ENCODE results near the gene TCF4.

TCF4 gene

GRCh38 chr18:55351980-55352714 lies 235.8 kb downstream of the TCF4 start:
- DNase-seq (ENCODE audit: low spot score) = no peak
- no peak for TF ChIP-seq CTCF (IDR thresholded peaks at IDR 0.05; ENCODE audit: extremely low read depth, insufficient read depth, missing control alignments)
- in situ Hi-C loops (cut with MboI; ENCODE audit: low pct_unique_long_range_greater_than_20kb, low sequenced_read_pairs, unreplicated experiment) = no loop called here

- no peak for DNase-seq (ENCODE audit: low spot score)
- in situ Hi-C loops (cut with MboI; ENCODE audit: low pct_unique_long_range_greater_than_20kb, low sequenced_read_pairs, unreplicated experiment) = no loop called here
- TF ChIP-seq CTCF (IDR thresholded peaks at IDR 0.05; ENCODE audit: extremely low read depth, insufficient read depth, missing control alignments) = no peak
Observed at GRCh38 chr18:55351241-55351691, 236.7 kb downstream of the TCF4 start.

DNA sequence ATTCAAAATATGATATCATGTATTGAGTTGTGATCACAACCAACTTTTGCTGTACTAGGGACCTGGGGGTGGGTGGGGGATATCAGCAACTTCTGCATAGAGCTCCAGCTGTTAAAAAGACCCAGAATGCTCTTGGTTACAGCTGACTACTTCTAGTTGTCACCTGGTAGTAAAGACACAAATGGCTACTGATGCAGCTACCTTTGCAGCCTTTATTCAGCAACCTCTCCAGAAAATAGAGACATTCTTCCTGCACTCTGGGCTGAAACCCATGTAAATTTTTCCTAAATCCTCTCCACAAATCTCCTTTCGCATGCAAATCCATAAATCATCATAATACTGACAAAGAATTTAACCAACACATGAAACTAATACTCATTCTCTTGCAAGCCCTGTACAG lies 238.3 kb downstream of the TCF4 start:
- no peak for TF ChIP-seq CTCF (IDR thresholded peaks at IDR 0.05; ENCODE audit: extremely low read depth, insufficient read depth, missing control alignments)
- in situ Hi-C loops (cut with MboI; ENCODE audit: low pct_unique_long_range_greater_than_20kb, low sequenced_read_pairs, unreplicated experiment) = no loop called here
- no peak for DNase-seq (ENCODE audit: low spot score)

DNA sequence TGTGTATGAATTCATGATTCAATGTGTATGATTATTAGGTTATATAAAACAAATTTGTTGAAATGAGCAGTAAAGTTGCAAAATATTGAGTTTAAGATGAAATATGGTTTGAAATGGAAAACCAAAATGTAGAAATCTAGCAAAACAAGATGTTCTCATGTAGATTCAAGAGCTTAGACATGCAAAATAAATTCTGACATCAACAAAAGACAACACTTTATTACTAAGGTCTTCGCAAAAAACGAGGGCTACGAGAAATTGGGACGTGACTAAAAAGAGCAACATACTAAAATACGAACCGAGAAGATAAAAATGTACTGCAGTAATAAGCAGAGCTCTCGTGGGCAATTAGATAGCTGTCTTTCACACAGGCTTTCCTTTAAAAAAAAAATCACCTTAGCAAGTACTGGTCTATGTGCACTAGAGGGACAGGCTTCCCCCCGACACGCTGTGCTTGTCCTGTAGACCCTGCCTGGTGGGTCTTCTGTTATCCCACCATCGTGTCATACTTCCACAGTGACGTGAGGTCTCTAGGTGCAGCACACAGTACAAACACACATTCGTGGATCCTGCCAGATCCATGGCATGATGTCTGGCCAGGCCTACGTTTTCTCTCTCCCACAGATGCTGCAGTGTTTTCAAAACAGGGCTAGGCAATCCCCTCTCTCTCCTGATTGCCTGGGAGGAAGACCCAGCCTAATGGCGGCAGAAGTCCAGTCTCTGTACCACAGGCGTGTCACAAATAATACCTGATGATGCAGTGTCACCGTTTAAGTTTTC lies 240.8 kb downstream of the TCF4 start:
- TF ChIP-seq CTCF (IDR thresholded peaks at IDR 0.05; ENCODE audit: extremely low read depth, insufficient read depth, missing control alignments) = no peak
- in situ Hi-C loops (cut with MboI; ENCODE audit: low pct_unique_long_range_greater_than_20kb, low sequenced_read_pairs, unreplicated experiment) = no loop called here
- no peak for DNase-seq (ENCODE audit: low spot score)

- in situ Hi-C loops (cut with MboI; ENCODE audit: low pct_unique_long_range_greater_than_20kb, low sequenced_read_pairs, unreplicated experiment) = no loop called here
- no peak for DNase-seq (ENCODE audit: low spot score)
- TF ChIP-seq CTCF (IDR thresholded peaks at IDR 0.05; ENCODE audit: extremely low read depth, insufficient read depth, missing control alignments) = no peak
Observed at GRCh38 chr18:55346387-55346786, 241.6 kb downstream of the TCF4 start.

- no peak for TF ChIP-seq CTCF (IDR thresholded peaks at IDR 0.05; ENCODE audit: extremely low read depth, insufficient read depth, missing control alignments)
- no peak for DNase-seq (ENCODE audit: low spot score)
- in situ Hi-C loops (cut with MboI; ENCODE audit: low pct_unique_long_range_greater_than_20kb, low sequenced_read_pairs, unreplicated experiment) = no loop called here
Observed at GRCh38 chr18:55345103-55345950, 242.7 kb downstream of the TCF4 start.

Measured in GM13977 (cell line).